ENCODE data around the gene VIPAS39. TPM values are rescaled to one million over a fixed set of nuclear protein-coding genes. Genes with fewer than 3 reads are reported as not detected.

Gene VIPAS39
- polyA plus RNA-seq (2013, experiment 1 of 2; ENCODE audit: insufficient read length) = 25.0 TPM
- 27.0 TPM for polyA plus RNA-seq (2013, experiment 2 of 2; ENCODE audit: insufficient read length)

DNA sequence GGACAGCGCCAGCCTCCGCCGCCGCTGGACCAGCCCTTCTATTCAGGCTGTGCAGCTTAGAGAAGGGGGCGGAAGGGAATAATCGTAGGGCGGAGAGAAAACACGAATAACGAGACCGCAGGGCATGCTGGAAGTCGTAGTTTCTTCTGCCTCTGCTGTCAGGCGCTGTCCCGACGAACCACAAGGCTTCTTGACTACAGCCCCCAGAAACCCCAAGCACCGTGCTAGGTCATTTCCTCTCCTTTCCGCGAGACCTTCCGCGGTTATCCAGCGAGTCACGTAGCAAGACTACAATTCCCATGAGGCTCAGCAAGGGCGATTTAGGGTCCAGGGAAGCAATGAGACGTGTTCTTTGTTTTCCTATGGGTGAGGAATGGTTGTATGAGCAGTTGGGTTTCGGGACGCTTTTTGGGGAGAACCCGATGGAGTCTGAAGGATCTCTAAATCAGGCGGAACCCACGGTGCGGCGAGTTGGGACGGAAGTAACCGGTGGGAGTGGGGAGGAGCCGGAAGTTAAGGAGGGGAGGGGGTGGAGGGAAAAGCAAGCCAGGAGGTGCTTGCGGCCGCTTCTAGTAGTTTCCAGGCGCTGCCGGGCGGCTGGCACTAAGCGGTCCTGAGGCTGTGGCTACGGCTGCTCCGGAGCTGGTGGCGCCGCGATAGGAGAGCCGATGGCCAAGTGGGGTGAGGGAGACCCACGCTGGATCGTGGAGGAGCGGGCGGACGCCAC lies at the start of gene VIPAS39, which contains the start of gene AHSA1:
Gene VIPAS39 (minus strand): TSS at position 80 of the 727 bp plus-strand sequence. CDS start 3,499 bp downstream, outside the sequence.
Gene AHSA1 (plus strand): TSS at position 572 of the 727 bp plus-strand sequence. CDS start 97 bp downstream, at position 669.
- peak; percentile 99 for DNase-seq

DNA sequence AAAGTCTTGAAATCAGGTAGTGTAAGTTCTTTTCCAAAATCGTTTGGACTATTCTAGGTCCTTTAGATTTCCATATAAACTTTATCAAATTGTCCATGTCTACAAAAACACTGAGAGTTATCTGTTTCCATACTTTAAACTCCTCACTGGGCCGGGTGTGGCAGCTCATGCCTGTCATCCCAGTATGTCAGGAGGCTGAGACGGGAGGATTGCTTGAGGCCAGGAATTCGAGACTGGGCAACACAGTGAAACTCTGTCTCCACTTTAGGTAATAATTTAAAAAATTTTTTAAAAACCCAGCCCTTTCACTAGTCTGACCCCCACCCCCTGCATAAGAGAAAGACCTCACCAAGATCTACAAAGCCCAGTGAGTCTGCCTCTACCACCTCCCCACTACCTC lies 47.6 kb upstream of the VIPAS39 start:
- DNase-seq = no peak

DNA sequence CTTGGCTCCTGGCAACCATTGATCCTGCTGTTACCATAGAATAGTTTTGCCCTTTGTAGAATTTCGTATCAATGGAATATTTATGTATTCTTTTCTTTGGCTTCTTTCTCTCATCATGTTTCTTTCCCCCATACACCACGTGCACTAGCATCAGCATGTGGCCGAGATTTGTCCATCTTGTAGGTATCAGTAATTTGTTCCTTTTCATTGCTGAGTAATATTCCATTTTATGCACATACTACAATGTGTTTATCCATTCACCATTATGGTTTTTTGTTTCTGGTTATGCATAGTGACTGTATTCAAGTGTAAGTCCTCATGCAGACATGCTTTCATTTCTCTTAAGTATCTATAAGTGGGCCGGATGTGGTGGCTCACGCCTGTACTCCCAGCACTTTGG lies 45.7 kb upstream of the VIPAS39 start:
- no peak for DNase-seq

DNA sequence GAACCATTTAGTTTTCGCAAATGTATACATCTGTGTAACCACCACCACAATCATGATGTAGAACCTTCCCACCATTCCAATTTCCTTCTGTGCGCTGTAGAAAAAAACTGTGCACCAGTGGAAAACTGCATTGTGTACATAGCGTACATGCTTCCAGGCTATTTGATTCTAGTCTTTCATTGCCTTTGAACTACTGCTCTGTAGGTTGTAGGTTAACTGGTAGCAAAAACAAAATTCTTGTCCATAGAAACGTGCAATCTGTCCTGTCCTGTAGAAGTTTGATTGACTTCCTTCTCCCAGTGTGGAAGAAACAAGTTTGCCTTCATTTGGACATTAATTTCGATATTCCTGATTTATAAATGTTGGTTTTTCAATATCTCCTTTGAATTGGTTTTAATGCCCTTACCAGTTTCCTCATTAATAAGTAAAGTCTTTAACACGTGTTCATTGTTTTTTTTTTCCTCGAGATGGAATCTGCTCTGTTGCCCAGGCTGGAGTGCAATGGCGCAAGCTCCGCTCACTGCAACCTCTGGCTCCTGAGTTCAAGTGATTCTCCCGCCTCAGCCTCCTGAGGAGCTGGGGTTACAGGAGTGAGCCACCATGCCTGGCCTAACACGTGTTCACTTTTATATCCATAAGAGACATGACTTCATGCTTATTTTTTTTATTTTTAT lies 44.8 kb upstream of the VIPAS39 start:
- no peak for DNase-seq

DNA sequence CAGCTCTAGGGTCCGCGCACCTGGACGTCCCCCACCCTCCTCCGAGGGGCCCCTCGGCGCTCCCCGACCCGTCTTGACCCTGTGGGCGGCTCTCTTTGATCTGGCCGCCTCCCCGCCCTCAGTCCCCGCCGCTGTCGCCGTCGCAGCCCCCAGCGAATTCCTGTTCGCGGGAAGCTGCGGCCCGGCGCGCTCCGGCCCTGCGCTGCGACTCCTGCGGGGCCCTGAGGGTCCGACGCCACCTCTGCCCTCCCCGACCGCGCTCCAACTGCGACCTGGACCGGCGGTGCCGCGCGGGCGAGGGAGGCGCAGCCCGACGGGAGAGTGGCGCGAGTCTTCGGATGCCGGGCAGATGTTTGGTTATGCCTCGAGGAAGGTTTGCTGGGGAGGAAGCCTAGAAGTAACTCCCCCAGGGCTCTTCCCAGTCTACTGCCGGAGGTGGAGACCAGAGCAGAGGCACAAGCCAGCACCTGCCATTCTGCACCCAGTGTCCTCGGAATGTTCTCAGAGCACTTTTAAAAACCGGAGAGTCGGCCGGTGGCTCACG lies 41.7 kb upstream of the VIPAS39 start:
- no peak for DNase-seq

DNA sequence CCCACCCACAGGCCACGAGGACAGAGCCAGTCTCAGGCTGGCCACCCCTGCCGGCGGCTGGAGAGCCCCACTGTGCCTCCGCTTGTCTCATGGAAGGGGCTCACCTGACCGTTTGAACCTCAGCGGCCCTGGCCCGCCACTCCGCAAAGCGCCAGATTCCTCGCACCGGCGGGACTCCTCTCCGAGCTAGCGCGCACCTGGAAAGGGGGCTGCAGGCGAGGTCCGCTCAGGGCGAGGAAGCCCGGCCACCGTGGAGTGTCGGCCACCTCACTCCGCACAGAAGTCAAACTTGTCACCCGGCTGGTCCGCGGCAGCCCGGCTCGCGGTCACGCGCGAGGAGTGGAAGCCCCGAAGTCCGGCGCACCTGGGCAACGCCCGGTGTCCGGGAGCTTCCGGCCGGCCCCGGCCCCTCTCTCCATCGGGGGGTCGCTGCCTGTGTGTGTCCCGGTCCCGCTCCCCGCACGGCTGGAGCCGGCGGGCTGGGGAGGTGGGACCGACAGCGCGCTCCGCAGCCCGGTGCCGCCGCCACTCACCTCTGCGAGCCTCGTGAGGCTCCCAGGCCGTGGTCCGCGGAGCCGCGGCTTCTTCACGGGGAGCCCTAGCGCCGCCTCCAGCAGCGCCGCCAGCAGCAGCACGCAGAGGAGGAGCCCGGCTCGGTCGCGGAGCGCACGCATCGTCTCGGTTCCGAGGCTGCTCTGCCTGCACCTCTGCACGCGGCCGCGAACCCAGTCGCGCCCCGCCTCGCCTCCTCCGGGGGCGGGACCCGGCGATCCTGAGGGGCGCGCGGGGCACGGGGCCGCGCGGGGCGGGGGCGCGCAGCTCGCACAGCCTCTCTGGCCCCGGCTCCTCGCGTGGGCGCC lies 40.9 kb upstream of the VIPAS39 start, which contains the start of gene ISM2:
Gene ISM2 (minus strand): TSS at position 697 of the 860 bp plus-strand sequence. CDS start 23 bp downstream, at position 674.
- DNase-seq = peak; percentile 24

DNA sequence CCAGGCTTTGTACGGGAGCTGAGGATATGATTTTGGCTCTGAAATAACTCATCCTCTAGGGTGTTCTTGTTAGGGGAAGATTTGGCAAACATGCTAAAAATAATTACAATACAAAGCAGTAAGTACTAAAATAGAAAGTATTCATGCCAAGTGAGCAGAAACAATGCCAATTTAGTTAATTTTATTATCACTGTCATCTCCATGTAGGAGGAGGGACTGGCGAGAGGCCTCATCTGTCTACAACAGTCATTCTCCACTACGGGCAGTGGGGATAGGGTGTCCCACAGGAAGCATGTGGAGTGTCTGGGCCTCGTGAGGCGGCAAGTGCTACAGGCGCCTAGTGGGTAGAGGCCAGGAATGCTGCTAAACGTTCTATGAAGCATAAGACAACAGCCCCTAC lies 37.9 kb upstream of the VIPAS39 start:
- no peak for DNase-seq

DNA sequence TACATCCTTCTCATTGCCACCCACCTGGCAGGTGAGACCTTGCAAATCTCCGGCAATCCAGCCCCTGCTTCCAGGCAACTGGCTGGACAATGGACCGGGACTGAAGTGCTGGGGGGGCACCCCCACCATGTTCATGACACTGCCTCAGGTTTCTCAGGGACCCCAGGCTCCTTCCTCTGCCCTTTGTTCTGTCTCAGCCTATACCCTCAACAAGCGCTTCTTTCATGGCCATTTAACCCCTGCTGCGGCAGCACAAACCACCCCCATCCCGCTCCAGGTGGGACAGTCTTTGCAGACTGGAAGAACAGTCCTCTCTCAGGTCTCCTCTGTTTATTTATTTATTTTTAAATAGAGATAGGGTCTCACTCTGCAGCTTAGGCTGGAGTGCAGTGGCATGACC lies 33.7 kb upstream of the VIPAS39 start:
- DNase-seq = no peak

DNA sequence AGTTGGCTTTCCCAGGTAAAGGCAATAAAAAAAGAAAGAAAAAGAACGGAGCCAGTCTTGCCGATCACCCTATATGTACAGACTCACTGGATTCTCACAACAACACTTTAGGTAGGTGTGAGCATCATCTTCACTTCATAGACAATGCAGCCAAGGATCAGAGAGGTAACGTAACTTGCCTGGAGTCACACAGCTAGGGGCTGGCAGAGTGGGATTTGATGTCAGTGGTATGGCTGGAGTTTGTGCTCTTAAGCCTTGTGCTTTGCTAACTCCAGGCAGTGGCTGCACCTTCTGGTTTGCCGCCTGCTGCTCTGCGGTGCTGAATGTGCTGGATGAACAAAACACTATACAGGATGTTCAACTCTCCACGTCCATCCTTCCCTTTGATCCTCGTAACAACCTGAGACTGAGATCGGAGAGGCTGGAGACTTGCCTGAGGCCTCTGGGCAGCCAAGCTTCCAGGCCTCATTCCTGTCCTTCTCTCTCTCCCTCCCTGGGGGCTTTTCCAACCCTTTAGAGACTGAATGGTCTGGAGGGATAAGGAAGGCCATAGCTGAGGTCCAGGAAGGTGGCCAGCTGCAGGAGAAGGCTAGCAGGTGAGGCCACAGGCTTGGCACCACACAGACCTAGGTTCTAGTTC lies 33.1 kb upstream of the VIPAS39 start:
- DNase-seq = no peak

DNA sequence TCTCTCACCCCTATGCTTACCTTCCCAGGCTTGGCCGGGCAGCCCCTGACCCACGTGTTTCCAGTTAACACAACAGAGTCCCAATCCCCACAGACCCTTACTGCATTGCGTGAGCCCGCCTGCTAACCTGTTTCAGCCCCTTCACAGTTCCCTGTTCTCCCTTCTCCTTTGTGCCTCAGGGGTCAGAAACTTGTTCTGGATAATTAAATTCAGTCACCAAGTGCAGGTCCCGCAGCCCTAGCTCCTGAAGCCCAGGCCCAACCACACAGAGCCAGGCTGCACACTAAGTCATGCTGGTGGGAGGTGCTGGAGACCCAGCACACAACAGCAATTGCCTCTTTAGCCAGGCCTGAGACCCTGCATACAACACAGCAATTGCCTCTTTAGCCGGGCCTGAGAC lies 31.6 kb upstream of the VIPAS39 start:
- no peak for DNase-seq

DNA sequence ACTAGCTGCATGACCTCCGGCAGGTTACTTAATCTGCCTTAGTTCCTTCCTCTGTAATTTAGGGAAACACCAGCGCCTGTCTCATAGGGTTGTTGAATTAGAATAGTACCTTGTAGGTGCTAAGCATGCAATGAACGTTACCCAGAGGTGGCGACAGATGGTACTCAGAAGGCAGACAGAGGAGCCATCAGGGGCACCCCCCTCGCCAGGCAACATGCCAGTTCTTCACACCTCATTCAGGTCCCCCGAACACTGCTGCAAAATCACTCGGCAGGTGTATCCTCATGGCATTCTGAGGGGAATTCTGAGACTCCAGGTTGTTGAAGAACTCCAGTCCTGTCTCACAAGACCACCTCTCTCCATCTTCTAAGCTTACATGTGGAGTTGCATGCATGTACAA lies 31.2 kb upstream of the VIPAS39 start:
- no peak for DNase-seq

DNA sequence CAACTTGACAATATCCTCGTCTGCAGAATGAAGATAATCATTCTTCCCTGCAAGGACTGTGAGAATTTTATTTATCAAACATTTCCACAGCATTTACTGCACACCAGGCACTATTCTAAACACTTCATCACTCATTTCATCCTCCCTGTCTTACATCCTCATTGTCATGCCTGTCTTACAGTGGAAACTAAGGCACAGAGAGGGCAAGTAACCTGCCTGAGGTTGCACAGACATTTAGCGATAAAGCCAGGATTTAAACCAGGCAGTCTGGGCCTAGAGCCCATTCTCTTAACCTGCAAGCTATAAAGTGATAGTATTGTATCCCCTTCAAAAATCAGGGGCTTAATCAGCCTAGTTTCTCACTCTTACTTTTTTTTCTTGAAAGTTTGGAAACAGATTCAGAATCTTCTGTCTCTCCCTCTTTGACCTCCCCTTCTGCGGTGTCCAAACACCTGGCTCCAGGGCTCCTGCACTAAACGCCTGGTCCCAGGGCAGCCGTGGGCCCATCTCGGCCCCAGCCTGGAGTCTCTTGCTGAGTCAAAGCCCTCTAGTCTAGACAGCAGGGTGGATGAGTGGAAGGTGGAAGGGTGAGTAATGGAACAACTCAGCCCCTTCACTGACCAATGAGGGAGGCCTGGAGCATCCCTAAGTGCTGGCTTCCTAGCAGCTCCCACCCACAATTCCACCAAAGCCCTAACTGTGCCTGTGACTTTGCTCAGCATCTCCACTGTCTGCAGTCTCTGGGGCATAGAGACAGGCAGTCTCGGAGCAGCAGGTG lies 28.7 kb upstream of the VIPAS39 start:
- peak; percentile 29 for DNase-seq

DNA sequence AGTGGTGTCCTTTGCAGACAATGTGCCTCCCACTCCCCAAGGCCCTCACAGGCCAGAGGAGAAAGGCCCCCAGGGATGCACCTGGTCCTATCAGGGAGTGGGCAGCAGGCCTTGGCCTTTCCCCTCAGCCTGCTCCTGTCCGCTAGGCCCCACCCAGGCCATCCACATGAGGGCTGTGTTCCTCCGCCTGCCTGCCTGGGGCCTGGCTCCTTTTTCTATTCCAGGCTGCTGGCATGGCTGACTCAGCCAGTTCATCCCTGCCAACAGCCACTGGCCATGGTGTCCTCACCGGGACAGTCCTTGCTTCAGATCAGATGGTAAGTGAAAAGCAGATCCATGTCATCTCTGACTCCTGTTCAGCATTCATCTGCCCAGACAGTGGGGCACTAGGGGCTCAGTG lies 27.9 kb upstream of the VIPAS39 start:
- no peak for DNase-seq

DNA sequence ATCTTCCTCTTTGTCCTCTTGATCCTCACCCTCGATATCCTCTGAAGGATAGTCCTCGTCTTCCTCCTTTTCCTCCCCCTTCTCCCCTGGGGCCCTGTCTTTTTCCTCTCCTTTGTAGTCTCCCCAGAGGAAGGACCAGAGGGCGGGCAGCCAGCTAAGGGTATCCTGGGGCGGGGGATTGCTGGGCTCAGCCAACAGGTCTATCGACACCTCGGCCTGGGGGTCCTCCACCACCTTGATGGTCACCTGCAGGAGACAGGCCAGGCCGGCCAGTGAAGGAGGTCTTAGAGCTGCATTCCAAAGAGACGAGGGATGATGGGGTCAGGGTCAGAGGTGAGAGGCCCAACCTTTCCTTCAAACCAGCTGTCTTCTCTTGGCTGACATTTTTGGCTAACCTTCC lies 25.0 kb upstream of the VIPAS39 start:
- DNase-seq = no peak

DNA sequence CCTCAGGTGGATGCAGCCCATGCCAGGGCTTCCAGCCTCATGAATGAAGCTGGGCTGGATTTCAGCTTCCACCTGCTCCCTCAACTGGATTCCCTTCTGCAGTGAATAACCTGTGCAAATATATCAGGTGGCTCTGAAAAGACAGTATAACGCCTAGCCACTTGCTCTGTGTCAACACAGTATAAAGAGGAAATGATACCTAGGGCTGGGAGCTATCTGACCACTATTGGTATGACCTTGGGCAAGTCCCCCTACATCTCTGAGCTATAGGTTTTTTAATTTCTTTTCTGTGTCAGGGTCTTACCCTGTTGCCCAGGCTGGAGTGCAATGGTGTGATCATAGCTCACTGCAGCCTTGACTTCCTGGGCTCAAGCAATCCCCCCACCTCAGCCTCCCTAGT lies 21.4 kb upstream of the VIPAS39 start:
- DNase-seq = no peak

DNA sequence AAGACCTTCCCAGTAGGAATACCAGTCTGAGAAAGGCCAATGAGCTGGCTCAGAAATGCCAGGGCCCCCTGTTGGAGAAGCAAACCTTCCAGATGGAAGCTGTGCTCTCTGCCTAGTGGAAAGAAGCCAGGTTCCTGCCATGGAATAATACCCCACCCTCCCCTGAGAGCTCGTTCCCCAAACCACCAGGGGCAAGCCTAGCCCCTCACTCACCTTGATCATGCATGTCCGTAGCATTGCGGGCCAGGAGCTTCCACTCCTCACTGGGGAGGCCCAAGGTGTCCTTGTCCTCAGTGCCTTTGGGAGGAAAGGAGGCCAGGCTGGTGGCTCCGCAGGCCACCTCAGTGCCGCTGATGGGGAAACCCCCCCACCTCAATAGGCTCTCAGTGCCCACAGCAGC lies 20.6 kb upstream of the VIPAS39 start:
- DNase-seq = no peak

DNA sequence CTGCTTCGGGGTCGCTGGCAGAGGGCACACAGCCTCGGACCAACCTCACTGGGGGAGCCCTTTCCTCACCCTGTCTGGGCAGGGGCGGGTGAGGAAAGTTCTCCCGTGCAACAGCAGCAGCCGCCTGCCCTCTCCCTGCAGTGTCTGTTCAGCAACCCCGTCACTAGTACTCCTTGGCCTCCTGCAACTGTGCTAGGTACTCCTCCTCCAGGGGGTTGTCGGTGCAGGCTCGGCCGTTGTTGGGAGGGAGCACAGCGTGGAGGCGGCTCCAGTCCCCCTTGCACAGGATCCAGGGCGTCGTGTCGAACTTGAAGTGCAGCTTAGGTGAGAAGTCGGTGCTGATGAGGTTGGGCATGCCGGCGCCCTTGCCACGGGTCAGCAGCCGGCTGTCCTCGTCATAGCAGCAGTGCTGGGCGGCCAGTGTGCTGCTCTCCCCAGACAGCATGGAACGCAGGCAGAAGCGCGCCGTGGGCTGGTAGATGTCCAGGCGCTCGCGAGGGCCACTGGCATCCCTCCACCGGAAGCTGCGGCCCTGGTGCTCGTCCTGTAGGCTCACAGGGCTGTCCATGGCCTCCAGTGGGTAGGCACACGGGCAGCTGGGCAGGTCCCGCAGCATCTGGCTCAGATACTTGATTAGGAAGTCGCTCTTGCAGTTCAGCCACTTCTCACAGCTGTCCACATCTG lies 18.2 kb upstream of the VIPAS39 start:
- DNase-seq = no peak

DNA sequence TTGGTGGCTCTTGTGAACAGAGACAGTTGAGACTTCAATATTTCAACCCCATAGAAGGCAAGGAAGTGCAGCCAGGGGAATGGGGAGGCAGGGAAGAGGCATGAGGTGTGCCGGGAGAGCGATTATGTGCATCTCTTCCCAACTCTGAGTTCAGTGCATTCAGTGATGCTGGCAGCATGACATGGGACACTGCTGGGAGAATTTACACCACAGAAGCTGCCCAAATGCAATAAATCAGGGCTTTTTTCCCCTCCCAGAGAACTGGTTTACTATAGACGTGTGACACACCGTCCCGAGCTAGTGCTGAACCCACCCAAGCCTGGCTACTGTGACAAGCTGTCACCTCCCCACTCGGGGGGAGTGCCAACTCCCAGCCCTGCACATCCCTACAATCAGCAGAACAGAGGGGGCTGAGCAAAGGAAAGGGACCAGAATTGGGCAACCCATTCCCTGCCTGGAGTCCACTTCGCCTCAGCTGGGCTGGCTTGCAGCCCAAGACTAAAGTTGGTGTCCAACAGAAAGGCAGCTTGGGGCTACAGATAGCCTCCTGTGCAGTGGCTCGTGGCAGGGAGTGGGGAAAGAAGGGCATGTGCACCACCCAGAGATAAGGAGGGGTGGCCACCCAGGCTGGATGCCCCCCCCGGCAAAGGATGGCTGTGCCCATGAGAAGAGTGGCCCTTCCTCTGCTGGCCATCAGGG lies 17.2 kb upstream of the VIPAS39 start:
- DNase-seq = no peak

DNA sequence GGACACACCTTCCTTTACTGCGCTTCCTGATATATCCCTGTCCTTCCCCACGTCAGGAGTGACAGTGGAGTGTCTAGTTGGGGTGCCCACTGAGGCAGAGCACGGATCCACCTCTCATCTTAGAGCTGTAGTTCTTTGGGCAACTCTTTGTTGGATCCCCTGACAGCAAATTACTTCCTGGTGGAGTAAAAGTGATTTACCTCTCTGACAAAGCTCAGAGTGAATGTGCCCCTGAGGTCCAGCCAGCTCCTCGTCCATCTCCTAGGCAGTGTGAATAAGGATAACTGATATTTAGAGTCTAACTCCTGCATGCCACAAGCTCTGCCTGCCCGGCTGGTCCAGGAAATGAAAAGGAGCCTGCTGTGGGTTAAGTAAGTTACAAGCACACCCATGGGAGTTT lies 16.5 kb upstream of the VIPAS39 start:
- DNase-seq = no peak

Measured in fibroblast of skin of scalp (primary cell).